ENCODE data around the gene CYP3A4. TPM values are rescaled to one million over a fixed set of nuclear protein-coding genes. Genes with fewer than 3 reads are reported as not detected.
"Not testable (repeated sequence)": the region's sequence is repeated elsewhere in the genome, so short reads cannot be mapped to it uniquely, and the experiment has no call there.

Gene CYP3A4
- total and polyA plus RNA-seq, 2 of the 8 experiments (the other 6 are each of a cell fraction or from before 2014, with no cell fraction given) = not detected

- H3K4me3 ChIP-seq (ENCODE audit: extremely low read depth in 1 of 4, insufficient read depth in 2 of 4, low read depth in 3 of 4, low read length in 4 of 4); POLR2A ChIA-PET (ENCODE audit: partially characterized antibody); H2BK120ac ChIP-seq (replicated peaks; ENCODE audit: low read depth, low read length); H3K4ac ChIP-seq (replicated peaks; ENCODE audit: insufficient read length, low read depth, low read length); H4K91ac ChIP-seq (replicated peaks; ENCODE audit: insufficient read length, low read length); H3K14ac ChIP-seq (ENCODE audit: insufficient read length); H3K79me1 ChIP-seq (ENCODE audit: low read depth, low read length); H3K36me3 ChIP-seq (ENCODE audit: control insufficient read depth in 2 of 4, insufficient read depth in 4 of 4, low read length in 3 of 4); H4K20me1 ChIP-seq (replicated peaks in 1 of 2; ENCODE audit: control insufficient read depth in 1 of 2, insufficient read depth in 2 of 2, low read length in 2 of 2); H2AFZ ChIP-seq (ENCODE audit: low read length); H3K23ac ChIP-seq (ENCODE audit: insufficient read length); H3K79me2 ChIP-seq (ENCODE audit: control insufficient read depth in 1 of 2, insufficient read depth in 2 of 2, low read length in 2 of 2); H2BK20ac ChIP-seq (ENCODE audit: low read length); H2BK12ac ChIP-seq (ENCODE audit: low read depth, low read length); CTCF ChIA-PET (ENCODE audit: partially characterized antibody); H3K4me1 ChIP-seq (replicated peaks in 1 of 4; ENCODE audit: control insufficient read depth in 3 of 4, insufficient read depth in 4 of 4, low read length in 3 of 4); FAIRE-seq; H2AK5ac ChIP-seq (ENCODE audit: low read depth, low read length); H4K5ac ChIP-seq (ENCODE audit: insufficient read length, low read depth, low read length); H3K27me3 ChIP-seq (replicated peaks in 1 of 4; ENCODE audit: control insufficient read depth in 3 of 4, extremely low read depth in 1 of 4, insufficient read depth in 3 of 4, low read length in 3 of 4); H3K56ac ChIP-seq (replicated peaks; ENCODE audit: insufficient read length, low read depth, low read length); H3K27ac ChIP-seq (ENCODE audit: low read depth, low read length); H3K9me3 ChIP-seq (ENCODE audit: insufficient read depth in 2 of 2, low read depth in 1 of 2, low read length in 1 of 2); H3K18ac ChIP-seq (ENCODE audit: extremely low read depth, low read length); H4K8ac ChIP-seq (ENCODE audit: extremely low read depth, insufficient read depth, low read length); H3K23me2 ChIP-seq (ENCODE audit: low read depth, low read length); H2BK15ac ChIP-seq (ENCODE audit: low read length); DNase-seq (ENCODE audit: low read depth in 1 of 2, low spot score in 2 of 2); H2BK5ac ChIP-seq (ENCODE audit: low read depth, low read length); H3K9ac ChIP-seq (replicated peaks in 1 of 4; ENCODE audit: extremely low read depth in 1 of 4, low read depth in 3 of 4, low read length in 3 of 4); H3K4me2 ChIP-seq (ENCODE audit: insufficient read depth in 1 of 2, low read depth in 2 of 2, low read length in 2 of 2): not testable (repeated sequence)
- WGBS, 2 experiments (ENCODE audit: extremely low coverage in 1 of 2, insufficient coverage in 1 of 2, insufficient read length in 1 of 2, insufficient replicate concordance in 2 of 2, low coverage in 1 of 2, low lambda C conversion rate in 2 of 2, missing lambda C conversion rate in 1 of 2) = 93% methylated on average over 3 of the region's 3 CpGs; no CpG with 5 or more reads in 1 of the 2 experiments
These were observed 14.5 kb downstream of the CYP3A4 start for GRCh38 chr7:99769494-99769893.
